ENCODE results near the gene RTRAF. TPM values are rescaled to one million over a fixed set of nuclear protein-coding genes. Genes with fewer than 3 reads are reported as not detected.

The RTRAF gene
- total RNA-seq, 1 experiment from 2014 or later: 282 TPM

DNA sequence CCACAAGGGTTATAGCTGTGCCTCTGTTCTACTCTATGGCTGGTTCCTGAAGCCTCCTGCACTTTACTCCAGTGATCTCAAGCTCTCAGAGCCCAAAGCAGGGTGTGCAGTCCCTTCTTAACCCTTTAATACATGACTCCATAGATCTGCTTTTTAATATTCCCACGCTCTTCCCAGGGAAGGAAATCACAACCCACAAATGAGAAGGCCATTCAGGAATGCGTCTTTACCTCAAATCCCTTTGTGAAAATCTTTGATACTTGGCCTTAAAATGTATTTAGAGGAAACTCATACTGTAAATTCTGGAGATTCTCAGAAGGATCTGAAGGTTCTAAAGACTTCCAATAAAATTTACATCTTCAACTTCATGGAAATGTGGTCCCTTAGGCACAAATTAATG, 62.5 kb downstream of the RTRAF start (continued):
- no peak for TF ChIP-seq ELF4 (CRISPR knock-in tag; IDR thresholded peaks at IDR 0.05; ENCODE audit: low read depth)
- TF ChIP-seq MYBL2 (CRISPR knock-in tag; IDR thresholded peaks at IDR 0.05): no peak

GRCh38 chr14:52052288-52052943, 63.1 kb downstream of the RTRAF start:
- no peak overlapping the region for H3K27ac Mint-ChIP-seq
- no peaks in the 10 kb centered on the region for H3K36me3 Mint-ChIP-seq
- POLR2A ChIA-PET: no interaction called here
- no peaks in the 10 kb centered on the region for H3K27me3 Mint-ChIP-seq (ENCODE audit: low read depth)
- H3K4me1 Mint-ChIP-seq: peaks cover 14% of the 10 kb centered on the region
- DNase-seq (ENCODE audit: low spot score): no peak
- no peak overlapping the region for H3K4me3 Mint-ChIP-seq
- no peak for ATAC-seq
- H3K9me3 Mint-ChIP-seq: no peaks in the 10 kb centered on the region
- CTCF ChIA-PET: no interaction called here
- TF ChIP-seq JAZF1 (CRISPR knock-in tag; IDR thresholded peaks at IDR 0.05): no peak

GRCh38 chr14:52053044-52053443, 63.7 kb downstream of the RTRAF start:
- no peak for ATAC-seq
- H3K27ac Mint-ChIP-seq: no peak overlapping the region

GRCh38 chr14:52054678-52055077, 65.3 kb downstream of the RTRAF start:
- ATAC-seq (no peak), DNase-seq (ENCODE audit: low spot score) (no peak)
- Mint-ChIP-seq H3K27me3 (ENCODE audit: low read depth) (no peaks in the 10 kb centered on the region), H3K27ac (no peak overlapping the region), H3K4me1 (peaks cover 4% of the 10 kb centered on the region; the same call in 1 of the 2 replicates), H3K36me3 (no peaks in the 10 kb centered on the region), H3K9me3 (no peaks in the 10 kb centered on the region), H3K4me3 (no peak overlapping the region)
- ChIA-PET CTCF (interaction anchor here (1.2 kb wide), 1 partner anchor 11 kb away, joined by 3 read pairs; no protein-coding TSS in a partner anchor), POLR2A (no interaction called here)
- TF ChIP-seq MYBL2 (CRISPR knock-in tag; IDR thresholded peaks at IDR 0.05): no peak
- no peak for TF ChIP-seq ZNF281 (CRISPR knock-in tag; IDR thresholded peaks at IDR 0.05)
- no peak for TF ChIP-seq ELF4 (CRISPR knock-in tag; IDR thresholded peaks at IDR 0.05; ENCODE audit: low read depth)
- TF ChIP-seq E2F5 (CRISPR knock-in tag; IDR thresholded peaks at IDR 0.05): no peak
- no peak for TF ChIP-seq ZNF396 (CRISPR knock-in tag; IDR thresholded peaks at IDR 0.05; ENCODE audit: borderline replicate concordance)
- no peak for TF ChIP-seq TEAD4 (CRISPR knock-in tag; IDR thresholded peaks at IDR 0.05)
- no peak for TF ChIP-seq NR1H2 (CRISPR knock-in tag; IDR thresholded peaks at IDR 0.05)
- no peak for TF ChIP-seq ZNF138 (CRISPR knock-in tag; conservative IDR thresholded peaks at IDR 0.05)
- TF ChIP-seq ZNF121 (CRISPR knock-in tag; IDR thresholded peaks at IDR 0.05): no peak

More at GRCh38 chr14:52053044-52053443, 63.7 kb downstream of the RTRAF start:
- Mint-ChIP-seq H3K9me3 (no peaks in the 10 kb centered on the region), H3K4me3 (no peak overlapping the region), H3K4me1 (peaks cover 14% of the 10 kb centered on the region), H3K36me3 (no peaks in the 10 kb centered on the region), H3K27me3 (ENCODE audit: low read depth) (no peaks in the 10 kb centered on the region)
- no peak for DNase-seq (ENCODE audit: low spot score)
- ChIA-PET POLR2A (no interaction called here), CTCF (interaction anchor here (0.8 kb wide), 1 partner anchor 9 kb away, joined by 3 read pairs; no protein-coding TSS in a partner anchor)
- TF ChIP-seq ZNF317 (CRISPR knock-in tag; IDR thresholded peaks at IDR 0.05; ENCODE audit: borderline replicate concordance, low read depth) (no peak), CBFB (CRISPR knock-in tag; IDR thresholded peaks at IDR 0.05; ENCODE audit: low read depth) (no peak), USF1 (CRISPR knock-in tag; IDR thresholded peaks at IDR 0.05) (no peak), ZNF281 (CRISPR knock-in tag; IDR thresholded peaks at IDR 0.05) (no peak), IRF2 (CRISPR knock-in tag; IDR thresholded peaks at IDR 0.05; ENCODE audit: borderline replicate concordance, low read depth) (no peak), HMGA2 (CRISPR knock-in tag; IDR thresholded peaks at IDR 0.05) (no peak), NR3C1 (CRISPR knock-in tag; conservative IDR thresholded peaks at IDR 0.05; ENCODE audit: low read depth) (no peak), PRRX2 (CRISPR knock-in tag; IDR thresholded peaks at IDR 0.05) (no peak), CREM (CRISPR knock-in tag; IDR thresholded peaks at IDR 0.05) (no peak), ZNF263 (CRISPR knock-in tag; IDR thresholded peaks at IDR 0.05; ENCODE audit: low read depth) (no peak), TEAD1 (CRISPR knock-in tag; IDR thresholded peaks at IDR 0.05) (no peak), OVOL2 (CRISPR knock-in tag; IDR thresholded peaks at IDR 0.05; ENCODE audit: borderline replicate concordance) (no peak), FOXJ3 (CRISPR knock-in tag; IDR thresholded peaks at IDR 0.05; ENCODE audit: borderline replicate concordance) (no peak), SOX15 (CRISPR knock-in tag; IDR thresholded peaks at IDR 0.05) (no peak)

All from WTC11 (cell line).